Nephron (organoid): ENCODE data around the gene ERG.

Source experiments
- H3K27ac Mint-ChIP-seq, 3 experiments: 2 replicates each; pipeline ENCODE4 v1.8.0; 2020; ENCODE audit warnings: mixed read lengths in 3 of 3, mild to moderate bottlenecking in 2 of 3, moderate library complexity in 1 of 3
- H3K27me3 Mint-ChIP-seq: 2 replicates; pipeline ENCODE4 v1.8.0; 2021; ENCODE audit warnings: low read depth, mild to moderate bottlenecking, moderate library complexity, mixed read lengths
- H3K36me3 Mint-ChIP-seq: 2 replicates; pipeline ENCODE4 v1.8.0; 2020; ENCODE audit warnings: low read depth, mixed read lengths
- H3K4me1 Mint-ChIP-seq: 2 replicates; pipeline ENCODE4 v1.8.0; 2020; ENCODE audit warnings: mixed read lengths
- H3K4me3 Mint-ChIP-seq, 3 experiments: 2 replicates each; pipeline ENCODE4 v1.8.0; 2020; ENCODE audit warnings: mild to moderate bottlenecking in 3 of 3, mixed read lengths in 3 of 3, moderate library complexity in 2 of 3
- H3K9me3 Mint-ChIP-seq: 2 replicates; pipeline ENCODE4 v1.8.0; 2020; ENCODE audit warnings: mixed read lengths
- TF ChIP-seq, protein P1 (sequence below), 3 experiments: fragments of 200-600 bp; sonication (generic); IDR thresholded peaks; one replicate each; pipeline ENCODE4 v1.5.0; 2021; ENCODE audit warnings: antibody characterized with exemption in 3 of 3; ENCODE audit not compliant: unreplicated experiment in 3 of 3

Gene ERG

DNA sequence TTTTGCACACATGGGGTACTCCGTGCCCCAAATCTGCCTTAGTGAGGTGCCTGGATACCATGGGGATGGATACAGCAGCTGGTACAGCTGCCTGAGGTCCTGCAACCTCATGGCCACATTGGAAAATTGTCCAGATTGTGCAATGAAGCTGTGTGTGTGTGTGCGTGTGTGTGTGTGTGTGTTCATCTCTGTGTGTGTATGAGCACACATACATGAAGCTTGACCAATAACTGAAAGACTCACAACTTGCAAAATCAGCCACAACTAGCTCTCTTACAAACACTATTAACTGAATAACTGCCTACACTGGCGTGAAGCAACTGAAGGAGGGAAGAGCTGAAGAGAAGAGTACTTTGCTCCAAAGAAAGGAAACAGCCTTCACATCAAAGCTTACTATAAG lies 78.1 kb downstream of the ERG start:
- Mint-ChIP-seq H3K4me1 (peaks cover 37% of the 10 kb centered on the region), H3K4me3 (no peak overlapping the region), H3K27ac (no peak overlapping the region), H3K27me3 (peaks cover 20% of the 10 kb centered on the region), H3K9me3 (no peaks in the 10 kb centered on the region), H3K36me3 (no peaks in the 10 kb centered on the region)
- TF ChIP-seq, protein P1, sequence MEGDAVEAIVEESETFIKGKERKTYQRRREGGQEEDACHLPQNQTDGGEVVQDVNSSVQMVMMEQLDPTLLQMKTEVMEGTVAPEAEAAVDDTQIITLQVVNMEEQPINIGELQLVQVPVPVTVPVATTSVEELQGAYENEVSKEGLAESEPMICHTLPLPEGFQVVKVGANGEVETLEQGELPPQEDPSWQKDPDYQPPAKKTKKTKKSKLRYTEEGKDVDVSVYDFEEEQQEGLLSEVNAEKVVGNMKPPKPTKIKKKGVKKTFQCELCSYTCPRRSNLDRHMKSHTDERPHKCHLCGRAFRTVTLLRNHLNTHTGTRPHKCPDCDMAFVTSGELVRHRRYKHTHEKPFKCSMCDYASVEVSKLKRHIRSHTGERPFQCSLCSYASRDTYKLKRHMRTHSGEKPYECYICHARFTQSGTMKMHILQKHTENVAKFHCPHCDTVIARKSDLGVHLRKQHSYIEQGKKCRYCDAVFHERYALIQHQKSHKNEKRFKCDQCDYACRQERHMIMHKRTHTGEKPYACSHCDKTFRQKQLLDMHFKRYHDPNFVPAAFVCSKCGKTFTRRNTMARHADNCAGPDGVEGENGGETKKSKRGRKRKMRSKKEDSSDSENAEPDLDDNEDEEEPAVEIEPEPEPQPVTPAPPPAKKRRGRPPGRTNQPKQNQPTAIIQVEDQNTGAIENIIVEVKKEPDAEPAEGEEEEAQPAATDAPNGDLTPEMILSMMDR (IDR thresholded peaks at IDR 0.05; ENCODE audit: unreplicated experiment in 3 of 3), result no peak

DNA sequence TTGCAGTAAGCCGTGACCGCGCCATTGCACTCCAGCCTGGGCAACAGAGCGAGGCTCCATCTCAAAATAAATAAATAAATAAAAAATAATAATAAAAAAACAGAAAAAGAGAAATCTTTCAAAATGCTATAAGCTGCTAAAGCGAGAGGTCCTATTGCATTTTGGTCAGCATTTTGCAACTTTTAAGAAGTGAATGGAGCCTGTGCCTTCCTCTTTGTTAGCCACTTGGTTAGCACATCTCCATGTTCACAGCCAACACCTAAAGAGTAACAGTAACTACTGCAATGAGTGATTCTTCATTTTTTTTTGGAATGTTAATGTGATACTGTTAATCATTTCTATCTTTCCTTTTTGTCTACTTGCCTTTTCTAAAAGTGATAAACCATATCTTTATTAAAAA lies 80.6 kb downstream of the ERG start:
- H3K9me3 Mint-ChIP-seq, result no peaks in the 10 kb centered on the region
- H3K4me3 Mint-ChIP-seq, result no peak overlapping the region
- no peak overlapping the region for H3K27ac Mint-ChIP-seq
- H3K4me1 Mint-ChIP-seq, result peaks cover 20% of the 10 kb centered on the region
- TF ChIP-seq, protein P1 (IDR thresholded peaks at IDR 0.05; ENCODE audit: unreplicated experiment in 3 of 3), result no peak
- peaks cover 20% of the 10 kb centered on the region for H3K27me3 Mint-ChIP-seq
- no peaks in the 10 kb centered on the region for H3K36me3 Mint-ChIP-seq

DNA sequence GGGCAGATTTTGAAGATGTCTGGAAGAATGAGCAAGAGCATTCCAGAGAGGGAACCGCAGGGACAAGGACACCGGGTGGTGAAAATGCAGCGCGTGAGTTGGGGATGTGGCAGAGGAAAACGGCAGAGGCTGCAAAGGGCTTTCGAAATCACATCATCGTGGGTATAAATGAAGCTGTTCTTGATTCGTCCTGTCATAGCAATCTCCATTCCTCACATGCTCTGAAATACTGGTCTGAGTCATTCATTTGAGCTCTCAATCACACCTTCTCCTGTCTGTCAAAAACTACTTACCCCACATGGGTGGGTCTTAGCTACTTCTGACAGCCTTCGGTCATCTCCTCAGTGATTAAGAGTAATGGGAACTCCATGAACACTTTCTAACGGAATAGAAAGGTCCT lies 81.5 kb downstream of the ERG start:
- peaks cover 10% of the 10 kb centered on the region for H3K4me1 Mint-ChIP-seq
- H3K9me3 Mint-ChIP-seq, result peaks cover 5% of the 10 kb centered on the region
- no peaks in the 10 kb centered on the region for H3K36me3 Mint-ChIP-seq
- no peak overlapping the region for H3K27ac Mint-ChIP-seq
- peaks cover 20% of the 10 kb centered on the region for H3K27me3 Mint-ChIP-seq
- TF ChIP-seq, protein P1 (IDR thresholded peaks at IDR 0.05; ENCODE audit: unreplicated experiment in 3 of 3), result no peak
- no peak overlapping the region for H3K4me3 Mint-ChIP-seq

DNA sequence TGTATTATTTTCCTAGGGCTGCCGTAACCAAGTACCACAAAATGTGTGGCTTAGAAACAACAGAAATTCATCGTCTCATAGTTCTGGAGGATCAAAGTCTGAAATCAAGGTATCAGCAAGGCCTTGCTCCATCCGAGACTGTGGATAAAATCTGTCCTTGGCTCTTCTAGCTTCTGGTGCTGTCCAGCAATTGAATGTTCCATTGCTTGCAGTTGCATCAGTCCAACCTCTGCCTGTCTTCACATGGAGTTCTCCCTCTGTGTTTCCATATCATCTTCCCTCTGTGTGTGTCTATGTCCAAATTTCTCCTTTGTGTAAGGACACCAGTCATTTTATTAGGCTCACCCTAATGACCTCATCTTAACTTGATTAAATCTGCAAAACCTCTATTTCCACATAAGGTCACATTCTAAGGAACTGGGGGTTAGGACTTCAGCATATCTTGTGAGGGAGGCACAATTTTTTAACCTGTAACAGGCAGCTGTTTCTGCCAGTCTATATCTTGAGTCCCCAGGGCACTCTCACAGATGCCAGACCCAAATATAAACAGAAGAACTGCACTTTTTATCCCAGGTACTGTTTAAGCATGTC lies 84.2 kb downstream of the ERG start:
- TF ChIP-seq, protein P1 (IDR thresholded peaks at IDR 0.05; ENCODE audit: unreplicated experiment in 3 of 3), result no peak
- H3K27ac Mint-ChIP-seq, result no peak overlapping the region
- no peaks in the 10 kb centered on the region for H3K36me3 Mint-ChIP-seq
- peaks cover 5% of the 10 kb centered on the region for H3K9me3 Mint-ChIP-seq
- no peak overlapping the region for H3K4me3 Mint-ChIP-seq
- peaks cover 17% of the 10 kb centered on the region for H3K4me1 Mint-ChIP-seq
- H3K27me3 Mint-ChIP-seq, result peaks cover 7% of the 10 kb centered on the region

DNA sequence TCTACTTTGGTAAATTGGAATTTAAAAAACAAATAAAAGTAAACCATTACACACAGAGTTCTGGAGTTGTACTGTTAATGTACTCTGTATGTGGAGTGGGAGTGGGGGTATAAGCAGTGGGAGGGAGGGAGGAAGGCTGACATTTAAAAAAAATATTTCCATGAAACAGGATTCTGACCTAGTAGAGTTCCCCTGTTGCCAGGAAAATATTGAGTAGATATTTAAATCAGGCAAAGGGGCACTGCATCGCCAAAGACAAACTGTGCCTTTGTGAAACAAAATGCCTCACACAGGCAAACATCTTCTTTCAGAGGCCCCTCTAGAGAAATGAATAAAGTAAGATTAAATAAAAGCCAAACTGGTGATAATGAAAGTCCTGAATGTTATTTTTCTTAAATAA lies 87.8 kb downstream of the ERG start:
- Mint-ChIP-seq H3K9me3 (peaks cover 5% of the 10 kb centered on the region), H3K36me3 (no peaks in the 10 kb centered on the region), H3K27ac (peak overlapping the region; percentile 58 to 81 (median 64)), H3K27me3 (peaks cover under 1% of the 10 kb centered on the region), H3K4me1 (peaks cover 17% of the 10 kb centered on the region), H3K4me3 (no peak overlapping the region)
- TF ChIP-seq, protein P1 (IDR thresholded peaks at IDR 0.05; ENCODE audit: unreplicated experiment in 3 of 3), result no peak

DNA sequence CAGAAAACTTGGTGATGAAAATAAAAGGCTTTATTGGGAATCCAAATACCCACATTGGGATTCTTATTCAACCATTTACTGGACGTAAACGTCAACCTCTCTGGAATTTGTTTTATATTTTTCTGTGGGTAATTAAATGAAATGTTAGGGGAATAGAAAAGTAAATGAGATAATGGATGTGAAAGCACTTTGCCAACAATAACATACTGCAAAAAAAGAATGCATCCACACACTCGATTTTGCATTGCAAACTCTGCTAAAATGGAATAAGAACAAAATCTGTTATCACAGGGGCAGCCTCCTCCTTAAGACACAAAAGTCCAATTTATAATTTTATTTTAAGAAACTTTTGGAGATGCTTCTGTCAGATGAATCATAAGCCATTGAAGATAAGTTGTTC lies 88.4 kb downstream of the ERG start:
- TF ChIP-seq, protein P1 (IDR thresholded peaks at IDR 0.05; ENCODE audit: unreplicated experiment in 3 of 3), result no peak
- H3K4me3 Mint-ChIP-seq, result no peak overlapping the region
- H3K27ac Mint-ChIP-seq, result peak overlapping the region in 2 of 3 experiments; percentile 66 to 81
- peaks cover 5% of the 10 kb centered on the region for H3K9me3 Mint-ChIP-seq
- no peaks in the 10 kb centered on the region for H3K27me3 Mint-ChIP-seq
- no peaks in the 10 kb centered on the region for H3K36me3 Mint-ChIP-seq
- H3K4me1 Mint-ChIP-seq, result peaks cover 17% of the 10 kb centered on the region
